ENCODE results near the gene SRPK1.

SRPK1 gene

GRCh38 chr6:35831257-35832007, 89.5 kb downstream of the SRPK1 start:
- Mint-ChIP-seq H3K9me3 (no peaks in the 10 kb centered on the region), H3K4me1 (no peaks in the 10 kb centered on the region), H3K36me3 (peaks cover 40% of the 10 kb centered on the region), H3K27ac (no peak overlapping the region), H3K4me3 (no peak overlapping the region)
- no peak for ATAC-seq
- DNase-seq (ENCODE audit: low spot score in 2 of 2) = no peak

- no peaks in the 10 kb centered on the region for H3K9me3 Mint-ChIP-seq
- no peak for ATAC-seq
- DNase-seq (ENCODE audit: low spot score in 2 of 2) = no peak
Measured at GRCh38 chr6:35829306-35829705, 91.6 kb downstream of the SRPK1 start.

GRCh38 chr6:35824552-35825192, 96.2 kb downstream of the SRPK1 start:
- Mint-ChIP-seq H3K4me3 (no peak overlapping the region), H3K36me3 (no peaks in the 10 kb centered on the region)

More at GRCh38 chr6:35829306-35829705, 91.6 kb downstream of the SRPK1 start:
- no peak overlapping the region for H3K4me3 Mint-ChIP-seq
- H3K27ac Mint-ChIP-seq = no peak overlapping the region
- peaks cover 21% of the 10 kb centered on the region for H3K36me3 Mint-ChIP-seq
- no peaks in the 10 kb centered on the region for H3K4me1 Mint-ChIP-seq

GRCh38 chr6:35823601-35824000, 97.3 kb downstream of the SRPK1 start:
- ATAC-seq (no peak), DNase-seq (ENCODE audit: low spot score in 2 of 2) (no peak)
- H3K27ac Mint-ChIP-seq = no peak overlapping the region
- H3K4me3 Mint-ChIP-seq = no peak overlapping the region
- H3K4me1 Mint-ChIP-seq = no peaks in the 10 kb centered on the region
- H3K9me3 Mint-ChIP-seq = no peaks in the 10 kb centered on the region
- no peaks in the 10 kb centered on the region for H3K36me3 Mint-ChIP-seq

More at GRCh38 chr6:35824552-35825192, 96.2 kb downstream of the SRPK1 start:
- no peaks in the 10 kb centered on the region for H3K4me1 Mint-ChIP-seq
- no peak for ATAC-seq
- no peaks in the 10 kb centered on the region for H3K9me3 Mint-ChIP-seq
- DNase-seq (ENCODE audit: low spot score in 2 of 2) = no peak
- no peak overlapping the region for H3K27ac Mint-ChIP-seq

GRCh38 chr6:35817515-35817914, 103.4 kb downstream of the SRPK1 start:
- ATAC-seq = no peak
- no peak overlapping the region for H3K27ac Mint-ChIP-seq
- H3K9me3 Mint-ChIP-seq = no peaks in the 10 kb centered on the region
- no peak overlapping the region for H3K4me3 Mint-ChIP-seq
- no peaks in the 10 kb centered on the region for H3K4me1 Mint-ChIP-seq
- no peaks in the 10 kb centered on the region for H3K36me3 Mint-ChIP-seq
- DNase-seq (ENCODE audit: low spot score in 2 of 2) = no peak

GRCh38 chr6:35811699-35811995, 109.3 kb downstream of the SRPK1 start:
- H3K4me3 Mint-ChIP-seq = peak overlapping the region; percentile 65
- H3K4me1 Mint-ChIP-seq = peaks cover 10% of the 10 kb centered on the region
- H3K9me3 Mint-ChIP-seq = no peaks in the 10 kb centered on the region
- DNase-seq (ENCODE audit: low spot score in 2 of 2) = no peak
- peak overlapping the region; percentile 94 for H3K27ac Mint-ChIP-seq
- ATAC-seq = no peak
- no peaks in the 10 kb centered on the region for H3K36me3 Mint-ChIP-seq

GRCh38 chr6:35810971-35811698, 109.8 kb downstream of the SRPK1 start:
- DNase-seq (ENCODE audit: low spot score in 2 of 2) (peak in 1 of 2 donors; percentile 54), ATAC-seq (peak; percentile 94)
- Mint-ChIP-seq H3K4me3 (peak overlapping the region; percentile 65), H3K27ac (peak overlapping the region; percentile 94), H3K36me3 (no peaks in the 10 kb centered on the region), H3K4me1 (peaks cover 10% of the 10 kb centered on the region), H3K9me3 (no peaks in the 10 kb centered on the region)

- DNase-seq (ENCODE audit: low spot score in 2 of 2) (no peak), ATAC-seq (no peak)
- Mint-ChIP-seq H3K4me1 (peaks cover 17% of the 10 kb centered on the region), H3K4me3 (no peak overlapping the region), H3K36me3 (no peaks in the 10 kb centered on the region), H3K9me3 (no peaks in the 10 kb centered on the region), H3K27ac (no peak overlapping the region)
Measured at GRCh38 chr6:35809809-35810208, 111.1 kb downstream of the SRPK1 start.

- Mint-ChIP-seq H3K36me3 (no peaks in the 10 kb centered on the region), H3K9me3 (no peaks in the 10 kb centered on the region), H3K4me1 (peaks cover 17% of the 10 kb centered on the region), H3K4me3 (no peak overlapping the region), H3K27ac (no peak overlapping the region)
- DNase-seq (ENCODE audit: low spot score in 2 of 2) (no peak), ATAC-seq (no peak)
Measured at GRCh38 chr6:35808688-35809087, 112.2 kb downstream of the SRPK1 start.

- Mint-ChIP-seq H3K27ac (no peak within 1 kb of the TSS), H3K9me3 (no peaks in the 10 kb centered on the region), H3K36me3 (no peaks in the 10 kb centered on the region), H3K4me1 (peaks cover 7% of the 10 kb centered on the region), H3K4me3 (no peak within 1 kb of the TSS)
- DNase-seq (ENCODE audit: low spot score in 2 of 2) = peak; percentile 50 to 68
- peak; percentile 67 for ATAC-seq
Measured at GRCh38 chr6:35804996-35805736, 115.7 kb downstream of the SRPK1 start, which contains the start of gene LHFPL5. TSS of gene LHFPL5 (plus strand) at chr6:35805352. CDS start at chr6:35805671, 319 bp downstream.

- Mint-ChIP-seq H3K9me3 (no peaks in the 10 kb centered on the region), H3K36me3 (no peaks in the 10 kb centered on the region), H3K4me3 (no peak overlapping the region), H3K4me1 (peaks cover 7% of the 10 kb centered on the region), H3K27ac (no peak overlapping the region)
- DNase-seq (ENCODE audit: low spot score in 2 of 2) (no peak), ATAC-seq (no peak)
Measured at GRCh38 chr6:35801148-35801547, 119.8 kb downstream of the SRPK1 start.

GRCh38 chr6:35798706-35799105, 122.2 kb downstream of the SRPK1 start:
- no peaks in the 10 kb centered on the region for H3K4me1 Mint-ChIP-seq
- no peaks in the 10 kb centered on the region for H3K9me3 Mint-ChIP-seq

GRCh38 chr6:35797837-35798526, 122.9 kb downstream of the SRPK1 start:
- Mint-ChIP-seq H3K9me3 (no peaks in the 10 kb centered on the region), H3K4me3 (no peak overlapping the region), H3K36me3 (no peaks in the 10 kb centered on the region), H3K27ac (no peak overlapping the region), H3K4me1 (no peaks in the 10 kb centered on the region)
- no peak for ATAC-seq
- DNase-seq (ENCODE audit: low spot score in 2 of 2) = no peak

More at GRCh38 chr6:35798706-35799105, 122.2 kb downstream of the SRPK1 start:
- H3K4me3 Mint-ChIP-seq = no peak overlapping the region
- ATAC-seq = no peak
- DNase-seq (ENCODE audit: low spot score in 2 of 2) = no peak
- H3K36me3 Mint-ChIP-seq = no peaks in the 10 kb centered on the region
- H3K27ac Mint-ChIP-seq = no peak overlapping the region

- H3K36me3 Mint-ChIP-seq = no peaks in the 10 kb centered on the region
- DNase-seq (ENCODE audit: low spot score in 2 of 2) = no peak
- no peak overlapping the region for H3K4me3 Mint-ChIP-seq
- no peaks in the 10 kb centered on the region for H3K9me3 Mint-ChIP-seq
- no peak overlapping the region for H3K27ac Mint-ChIP-seq
- no peaks in the 10 kb centered on the region for H3K4me1 Mint-ChIP-seq
- no peak for ATAC-seq
Measured at GRCh38 chr6:35796236-35796635, 124.7 kb downstream of the SRPK1 start.
